IMR-90 (cell line): ENCODE data around the gene NTMT1. TPM values are rescaled to one million over a fixed set of nuclear protein-coding genes. Genes with fewer than 3 reads are reported as not detected.

Experiments used
- ATAC-seq: fragments of 200-7000 bp; cut with Tn5 transposase; 2 replicates; pipeline ENCODE4 v1.9.1; 2020; ENCODE audit warnings: low read depth, mild to moderate bottlenecking, moderate library complexity
- BruUV-seq: library from RNA; stranded (reverse); fragments of 400-500 nt; replicated peaks from 2 replicates; lab custom pipeline; 2021; lab: Mats Ljungman, UMichigan
- CTCF ChIA-PET: fragments of 300-600 bp; formaldehyde crosslinking; extraction: SDS; loops from one replicate; lab custom pipeline; 2021; ENCODE audit warnings: antibody characterized with exemption; lab: Yijun Ruan, JAX
- POLR2A ChIA-PET: fragments of 300-600 bp; sonication (Branson Sonifier 250); formaldehyde crosslinking; loops from one replicate; lab custom pipeline; 2022; ENCODE audit warnings: antibody characterized with exemption; ENCODE audit not compliant: unreplicated experiment; lab: Charles Lee
- DNase-seq: peaks from one replicate; pipeline ENCODE4 v3.0.0; 2013
- H2AFZ ChIP-seq: replicated peaks from 2 replicates; pipeline ENCODE3; 2013; ENCODE audit warnings: low read length, mild to moderate bottlenecking; ENCODE audit not compliant: poor library complexity
- H2AK5ac ChIP-seq: 2 replicates; pipeline ENCODE4 v1.6.1; 2013; ENCODE audit warnings: low read depth, low read length, inconsistent platforms
- H2AK9ac ChIP-seq: replicated peaks from 2 replicates; pipeline ENCODE3; 2013; ENCODE audit warnings: mild to moderate bottlenecking, low read depth, low read length, moderate library complexity; ENCODE audit not compliant: poor library complexity
- H2BK120ac ChIP-seq: 2 replicates; pipeline ENCODE4 v1.6.1; 2013; ENCODE audit warnings: low read depth, low read length, inconsistent platforms
- H2BK15ac ChIP-seq: 3 replicates; pipeline ENCODE4 v1.6.1; 2013; ENCODE audit warnings: low read depth, low read length, inconsistent platforms
- H2BK20ac ChIP-seq: 2 replicates; pipeline ENCODE4 v1.6.1; 2013; ENCODE audit warnings: low read depth, mild to moderate bottlenecking, inconsistent platforms, low read length, moderate library complexity
- H2BK5ac ChIP-seq: 2 replicates; pipeline ENCODE4 v1.6.1; 2013; ENCODE audit warnings: mild to moderate bottlenecking, low read depth, low read length, inconsistent platforms; ENCODE audit not compliant: poor library complexity, severe bottlenecking
- H3K14ac ChIP-seq: replicated peaks from 2 replicates; pipeline ENCODE4 v1.6.1; 2013; ENCODE audit warnings: low read depth, low read length, inconsistent platforms
- H3K18ac ChIP-seq: 2 replicates; pipeline ENCODE4 v1.6.1; 2013; ENCODE audit warnings: low read depth, low read length, control low read depth
- H3K23ac ChIP-seq: 2 replicates; pipeline ENCODE4 v1.6.1; 2013; ENCODE audit warnings: low read depth, low read length, inconsistent platforms
- H3K27ac ChIP-seq: 2 replicates; pipeline ENCODE4 v1.5.1; 2013; ENCODE audit warnings: mild to moderate bottlenecking, control low read depth, low read length; ENCODE audit not compliant: insufficient read depth
- H3K27me3 ChIP-seq: 2 replicates; pipeline ENCODE4 v1.6.1; 2013; ENCODE audit warnings: low read length; ENCODE audit not compliant: control insufficient read depth, insufficient read depth
- H3K36me3 ChIP-seq: 2 replicates; pipeline ENCODE4 v1.6.1; 2013; ENCODE audit warnings: low read length, mixed read lengths; ENCODE audit not compliant: control insufficient read depth, insufficient read depth
- H3K4ac ChIP-seq: 2 replicates; pipeline ENCODE4 v1.6.1; 2013; ENCODE audit warnings: low read depth, low read length, inconsistent platforms
- H3K4me1 ChIP-seq: 2 replicates; pipeline ENCODE4 v1.6.1; 2013; ENCODE audit warnings: low read length, mixed read lengths; ENCODE audit not compliant: control insufficient read depth, insufficient read depth
- H3K4me2 ChIP-seq: 2 replicates; pipeline ENCODE4 v1.6.1; 2013; ENCODE audit warnings: low read depth, mild to moderate bottlenecking, control low read depth, low read length, moderate library complexity
- H3K4me3 ChIP-seq: 2 replicates; pipeline ENCODE4 v1.5.1; 2013; ENCODE audit warnings: low read depth, mild to moderate bottlenecking, control low read depth, low read length, moderate library complexity; ENCODE audit not compliant: insufficient read depth
- H3K56ac ChIP-seq: 2 replicates; pipeline ENCODE4 v1.6.1; 2013; ENCODE audit warnings: low read length, inconsistent platforms; ENCODE audit not compliant: insufficient read depth; ENCODE audit errors: extremely low read depth
- H3K79me1 ChIP-seq, 2 experiments: 2 replicates each; pipeline ENCODE4 v1.6.1; 2013; ENCODE audit warnings: low read length in 2 of 2, inconsistent platforms in 1 of 2, low read depth in 1 of 2
- H3K9ac ChIP-seq: 2 replicates; pipeline ENCODE4 v1.6.1; 2013; ENCODE audit warnings: low read depth, low read length, control low read depth
- H3K9me1 ChIP-seq: 2 replicates; pipeline ENCODE4 v1.6.1; 2013; ENCODE audit warnings: low read length, inconsistent platforms; ENCODE audit not compliant: insufficient read depth
- H3K9me3 ChIP-seq: 2 replicates; pipeline ENCODE4 v1.6.1; 2013; ENCODE audit warnings: low read length; ENCODE audit not compliant: control insufficient read depth, insufficient read depth
- H4K20me1 ChIP-seq: 2 replicates; pipeline ENCODE4 v1.6.1; 2013; ENCODE audit warnings: low read length, inconsistent platforms; ENCODE audit not compliant: insufficient read depth
- H4K5ac ChIP-seq: 2 replicates; pipeline ENCODE4 v1.6.1; 2013; ENCODE audit warnings: mild to moderate bottlenecking, low read depth, low read length, control low read depth
- H4K8ac ChIP-seq, 2 experiments: 2 replicates each; pipeline ENCODE4 v1.6.1; 2013; ENCODE audit warnings: low read depth in 2 of 2, low read length in 2 of 2, control low read depth in 1 of 2, inconsistent platforms in 1 of 2
- H4K91ac ChIP-seq: 2 replicates; pipeline ENCODE4 v1.6.1; 2013; ENCODE audit warnings: low read depth, low read length, inconsistent platforms; ENCODE audit not compliant: insufficient read depth
- BHLHE40 ChIP-seq: fragments of 150-350 bp; IDR thresholded peaks from 2 replicates; pipeline ENCODE4 v1.6.1; 2016; ENCODE audit warnings: mild to moderate bottlenecking, low read depth, low read length
- MAFK ChIP-seq: IDR thresholded peaks from 2 replicates; pipeline ENCODE4 v1.6.1; 2012; ENCODE audit warnings: low read depth, low read length, improper control_type of control experiment
- MAZ ChIP-seq: IDR thresholded peaks from 2 replicates; pipeline ENCODE4 v1.6.1; 2012; ENCODE audit warnings: low read depth, mild to moderate bottlenecking, low read length, improper control_type of control experiment, moderate library complexity, borderline replicate concordance
- MXI1 ChIP-seq: IDR thresholded peaks from 2 replicates; pipeline ENCODE4 v1.6.1; 2012; ENCODE audit warnings: low read depth, mild to moderate bottlenecking, low read length, moderate library complexity, borderline replicate concordance
- RCOR1 ChIP-seq: IDR thresholded peaks from 2 replicates; pipeline ENCODE4 v1.6.1; 2012; ENCODE audit warnings: mild to moderate bottlenecking, low read length, improper control_type of control experiment; ENCODE audit not compliant: insufficient replicate concordance
- WGBS, 2 experiments: methylation state at CpG; one replicate each; pipeline versions ENCODE4 v1.1.5 to v1.1.7; 2013; ENCODE audit warnings: missing lambda C conversion rate in 2 of 2; ENCODE audit not compliant: insufficient read length in 1 of 2; ENCODE audit errors: extremely low coverage in 2 of 2; 5-methylcytosine and 5-hydroxymethylcytosine counted together
- dilution Hi-C: fragments of 300-500 bp; cut with HindIII; formaldehyde crosslinking; loops from one replicate; pipeline ENCODE4 v1.14.3; 2018; ENCODE audit warnings: low sequenced_read_pairs; ENCODE audit not compliant: unreplicated experiment
- in situ Hi-C: fragments of 300-500 bp; cut with MboI; formaldehyde crosslinking; loops from 3 replicates; pipeline ENCODE4 v1.14.3; 2019; ENCODE audit warnings: low sequenced_read_pairs, inconsistent platforms, mixed read lengths
- intact Hi-C: fragments of 100-400 bp; cut with micrococcal nuclease; formaldehyde crosslinking; loops from 2 replicates; pipeline ENCODE4 v1.10.0; 2022
- polyA plus RNA-seq, 3 experiments: library from polyadenylated mRNA; depleted of rRNA; stranded (reverse); fragments of >200 nt; gene quantifications; 2 replicates each; pipeline ENCODE4 v1.2.3, GENCODE V29; 2012; ENCODE audit warnings: low replicate concordance in 1 of 3
- total RNA-seq: library from RNA; depleted of rRNA; stranded (reverse); fragments of >200 nt; gene quantifications from 2 replicates; pipeline ENCODE4 v1.2.3, GENCODE V29; 2012

NTMT1 gene
- total and polyA plus RNA-seq, 2 of the 4 experiments (the other 2 are of a cell fraction) = 68.1 to 88.1 TPM

DNA sequence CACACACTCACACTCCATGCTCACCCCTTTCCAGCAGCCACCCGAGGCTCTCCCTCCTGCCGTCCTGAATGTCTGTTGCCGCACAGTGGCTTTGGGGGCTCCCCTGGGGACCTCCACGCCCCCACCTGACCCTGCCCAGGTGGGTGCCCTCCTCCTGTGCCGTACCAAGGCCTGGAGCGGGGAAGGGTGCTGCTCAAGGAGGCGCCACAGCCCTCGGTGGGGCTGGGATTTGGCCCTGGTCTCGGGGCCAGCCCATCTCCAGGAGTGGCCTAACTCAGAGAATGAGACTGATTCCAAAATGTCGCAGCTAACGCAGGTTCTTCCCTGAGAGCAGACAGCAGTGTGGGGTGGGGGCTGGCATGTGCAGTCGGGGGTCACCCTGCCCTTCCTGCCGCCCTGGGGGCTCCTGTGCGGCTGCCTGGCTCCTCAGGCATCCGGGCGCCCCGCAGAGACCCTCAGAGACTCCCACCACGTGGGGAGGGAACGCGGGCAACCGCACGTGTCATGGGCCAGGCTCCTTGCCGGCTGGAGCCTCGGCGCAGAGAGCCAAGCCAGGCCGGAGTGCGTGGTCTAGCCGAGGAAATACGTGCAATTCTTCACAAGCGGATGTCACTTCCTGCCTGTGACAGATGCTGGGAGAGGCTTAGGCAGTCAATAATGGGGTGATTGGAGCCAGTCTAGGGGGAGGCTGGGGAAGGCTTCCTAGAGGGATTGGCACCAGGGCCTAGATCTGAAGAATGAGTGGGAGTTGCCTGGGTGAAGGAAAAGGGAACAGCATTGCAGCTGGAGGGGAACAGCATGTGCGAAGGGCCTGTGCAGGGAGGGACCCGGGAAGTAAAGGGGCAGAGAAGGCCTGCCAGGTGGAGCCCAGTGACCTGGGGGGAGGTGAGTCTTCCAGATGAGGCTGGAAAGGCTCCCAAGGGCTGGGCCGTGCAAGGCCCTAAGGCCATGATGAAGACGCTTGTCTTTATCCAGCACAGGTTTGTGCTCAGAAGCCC lies 49.1 kb upstream of the NTMT1 start:
- H4K20me1 ChIP-seq = no peaks in the 10 kb centered on the region
- peaks cover 2% of the 10 kb centered on the region for H3K9me3 ChIP-seq
- H3K14ac ChIP-seq = peak overlapping the region; percentile 99
- WGBS, 2 experiments = 58% methylated on average over 13 of the region's 34 CpGs; no CpG with 5 or more reads in 1 of the 2 experiments
- DNase-seq (peak; percentile 74), ATAC-seq (no peak)
- 0 out of 2 replicates have a peak, but pooled peaks cover 1% of the 10 kb centered on the region for H3K36me3 ChIP-seq
- H2BK120ac ChIP-seq = peak overlapping the region; percentile 92
- H2BK5ac ChIP-seq = peak overlapping the region; percentile 90
- no peaks in the 10 kb centered on the region for H3K27me3 ChIP-seq
- H3K9me1 ChIP-seq = peaks cover 15% of the 10 kb centered on the region
- BruUV-seq = no TSS peak
- ChIA-PET POLR2A (no interaction called here), CTCF (no interaction called here)
- peak overlapping the region; percentile 99 for H3K4ac ChIP-seq
- dilution Hi-C loops = no loop called here
- no peak overlapping the region for H3K4me2 ChIP-seq
- H3K4me1 ChIP-seq = peaks cover 14% of the 10 kb centered on the region
- intact Hi-C loops = no loop called here
- no peak overlapping the region for H3K4me3 ChIP-seq
- H3K56ac ChIP-seq = no peak overlapping the region
- H2AK9ac ChIP-seq = peak overlapping the region; percentile 85
- H3K23ac ChIP-seq = peak overlapping the region; percentile 50; the same call in 1 of the 2 replicates
- H3K9ac ChIP-seq = peak overlapping the region; percentile 38; the same call in 1 of the 2 replicates
- in situ Hi-C loops = no loop called here
- H4K8ac ChIP-seq = peak overlapping the region; percentile 57 to 96; a peak in 3 of 4 replicates
- peak overlapping the region; percentile 19 for H4K5ac ChIP-seq
- peak overlapping the region; percentile 63 for H3K27ac ChIP-seq
- peak overlapping the region; percentile 84 for H2BK20ac ChIP-seq
- H2AK5ac ChIP-seq = peak overlapping the region; percentile 100
- no peak for TF ChIP-seq MAFK
- TF ChIP-seq BHLHE40 = 0 out of 2 replicates have a peak, but pooled peaks have one; percentile 9
- peak; percentile 9; the same call in 1 of the 2 replicates for TF ChIP-seq MAZ
- TF ChIP-seq MXI1 = no peak
- TF ChIP-seq RCOR1 = peak; percentile 91
- H4K91ac ChIP-seq = peak overlapping the region; percentile 98
- H2BK15ac ChIP-seq = peak overlapping the region; percentile 89
- H2AFZ ChIP-seq = peak overlapping the region; percentile 89
- peaks cover 0 to 16% of the 10 kb centered on the region in 2 experiments; a peak in 2 of 4 replicates for H3K79me1 ChIP-seq
- peak overlapping the region; percentile 6; the same call in 1 of the 2 replicates for H3K18ac ChIP-seq
